ENCODE data around the gene XPOT. TPM values are rescaled to one million over a fixed set of nuclear protein-coding genes. Genes with fewer than 3 reads are reported as not detected.

The XPOT gene
- polyA plus RNA-seq, 2 donors, result 14.2 to 19.0 TPM

DNA sequence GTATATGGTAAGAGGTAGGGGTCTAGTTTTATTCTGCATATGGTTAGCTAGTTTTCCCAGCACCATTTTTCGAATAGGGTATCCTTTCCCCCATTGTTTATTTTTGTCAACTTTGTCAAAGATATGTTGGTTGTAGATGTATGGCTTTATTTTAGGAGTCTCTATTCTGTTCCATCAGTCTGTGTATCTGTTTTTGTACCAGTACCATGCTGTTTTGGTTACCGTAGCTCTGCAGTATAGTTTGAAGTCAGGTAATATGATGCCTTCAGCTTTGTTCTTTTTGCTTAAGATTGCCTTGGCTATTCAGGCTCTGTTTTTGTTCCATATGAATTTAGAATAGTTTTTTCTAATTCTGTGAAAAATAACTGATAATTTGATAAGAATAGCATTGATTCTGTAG is 72.7 kb downstream of the XPOT start:
- H3K4me1 ChIP-seq (ENCODE audit: control insufficient read depth in 2 of 2, insufficient read depth in 2 of 2, low read length in 1 of 2), result no peaks in the 10 kb centered on the region
- WGBS, 2 donors, result 98 to 100% methylated on average over 2 of the region's 2 CpGs
- H3K36me3 ChIP-seq (ENCODE audit: control insufficient read depth in 2 of 2, insufficient read depth in 2 of 2, low read length in 1 of 2), result peaks cover 2 to 6% of the 10 kb centered on the region in 2 donors
- no peak overlapping the region for H3K27ac ChIP-seq (ENCODE audit: low read depth in 2 of 2, low read length in 1 of 2)
- H3K9me3 ChIP-seq (ENCODE audit: control insufficient read depth in 2 of 2, insufficient read depth in 1 of 2, low read depth in 1 of 2, low read length in 1 of 2), result no peaks in the 10 kb centered on the region
- no peak overlapping the region for H3K4me3 ChIP-seq (ENCODE audit: low read depth in 1 of 2, low read length in 2 of 2)
- no peaks in the 10 kb centered on the region for H3K27me3 ChIP-seq (ENCODE audit: control insufficient read depth in 1 of 2, insufficient read depth in 2 of 2, low read length in 2 of 2)

GRCh38 chr12:64478661-64479060 is 74.5 kb downstream of the XPOT start:
- Histone ChIP-seq H3K4me1 (ENCODE audit: control insufficient read depth in 2 of 2, insufficient read depth in 2 of 2, low read length in 1 of 2) (no peaks in the 10 kb centered on the region), H3K27me3 (ENCODE audit: control insufficient read depth in 1 of 2, insufficient read depth in 2 of 2, low read length in 2 of 2) (no peaks in the 10 kb centered on the region), H3K36me3 (ENCODE audit: control insufficient read depth in 2 of 2, insufficient read depth in 2 of 2, low read length in 1 of 2) (peaks cover 2 to 5% of the 10 kb centered on the region in 2 donors), H3K9me3 (ENCODE audit: control insufficient read depth in 2 of 2, insufficient read depth in 1 of 2, low read depth in 1 of 2, low read length in 1 of 2) (no peaks in the 10 kb centered on the region), H3K27ac (ENCODE audit: low read depth in 2 of 2, low read length in 1 of 2) (no peak overlapping the region), H3K4me3 (ENCODE audit: low read depth in 1 of 2, low read length in 2 of 2) (no peak overlapping the region)

- no peak overlapping the region for H3K4me3 ChIP-seq (ENCODE audit: low read depth in 1 of 2, low read length in 2 of 2)
- H3K4me1 ChIP-seq (ENCODE audit: control insufficient read depth in 2 of 2, insufficient read depth in 2 of 2, low read length in 1 of 2), result no peaks in the 10 kb centered on the region
- H3K27me3 ChIP-seq (ENCODE audit: control insufficient read depth in 1 of 2, insufficient read depth in 2 of 2, low read length in 2 of 2), result no peaks in the 10 kb centered on the region
- 80 to 82% methylated on average over 1 of the region's 1 CpG for WGBS, 2 donors
- peaks cover 0 to 5% of the 10 kb centered on the region in 2 donors for H3K36me3 ChIP-seq (ENCODE audit: control insufficient read depth in 2 of 2, insufficient read depth in 2 of 2, low read length in 1 of 2)
- no peak overlapping the region for H3K27ac ChIP-seq (ENCODE audit: low read depth in 2 of 2, low read length in 1 of 2)
- no peaks in the 10 kb centered on the region for H3K9me3 ChIP-seq (ENCODE audit: control insufficient read depth in 2 of 2, insufficient read depth in 1 of 2, low read depth in 1 of 2, low read length in 1 of 2)
Measured at GRCh38 chr12:64480148-64480547, 76.0 kb downstream of the XPOT start.

DNA sequence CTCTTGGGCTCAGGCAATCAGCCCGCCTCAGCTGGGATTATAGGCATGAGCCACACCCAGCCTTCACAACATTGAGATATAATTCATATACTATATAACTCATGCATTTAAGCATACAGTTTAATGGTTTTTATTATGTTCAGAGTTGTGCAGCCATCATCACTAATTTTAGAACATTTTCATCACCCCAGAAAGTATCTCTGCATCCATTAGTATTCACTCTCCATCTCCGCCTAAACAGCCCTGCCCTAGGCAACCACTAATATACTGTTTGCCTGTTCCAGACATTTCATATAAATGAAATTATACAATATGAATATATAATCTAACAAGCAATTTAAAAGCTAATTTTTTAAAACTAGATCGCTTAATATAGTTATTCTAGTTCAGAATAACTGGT is 82.5 kb downstream of the XPOT start:
- no peaks in the 10 kb centered on the region for H3K27me3 ChIP-seq (ENCODE audit: control insufficient read depth in 1 of 2, insufficient read depth in 2 of 2, low read length in 2 of 2)
- WGBS, 2 donors, result 96 to 98% methylated on average over 3 of the region's 3 CpGs
- H3K9me3 ChIP-seq (ENCODE audit: control insufficient read depth in 2 of 2, insufficient read depth in 1 of 2, low read depth in 1 of 2, low read length in 1 of 2), result no peaks in the 10 kb centered on the region
- H3K36me3 ChIP-seq (ENCODE audit: control insufficient read depth in 2 of 2, insufficient read depth in 2 of 2, low read length in 1 of 2), result peaks cover 0 to 4% of the 10 kb centered on the region in 2 donors
- no peaks in the 10 kb centered on the region for H3K4me1 ChIP-seq (ENCODE audit: control insufficient read depth in 2 of 2, insufficient read depth in 2 of 2, low read length in 1 of 2)
- no peak overlapping the region for H3K4me3 ChIP-seq (ENCODE audit: low read depth in 1 of 2, low read length in 2 of 2)
- H3K27ac ChIP-seq (ENCODE audit: low read depth in 2 of 2, low read length in 1 of 2), result no peak overlapping the region

GRCh38 chr12:64491718-64492117 is 87.5 kb downstream of the XPOT start:
- Histone ChIP-seq H3K9me3 (ENCODE audit: control insufficient read depth in 2 of 2, insufficient read depth in 1 of 2, low read depth in 1 of 2, low read length in 1 of 2) (no peaks in the 10 kb centered on the region), H3K4me3 (ENCODE audit: low read depth in 1 of 2, low read length in 2 of 2) (no peak overlapping the region), H3K27ac (ENCODE audit: low read depth in 2 of 2, low read length in 1 of 2) (no peak overlapping the region), H3K4me1 (ENCODE audit: control insufficient read depth in 2 of 2, insufficient read depth in 2 of 2, low read length in 1 of 2) (no peaks in the 10 kb centered on the region), H3K36me3 (ENCODE audit: control insufficient read depth in 2 of 2, insufficient read depth in 2 of 2, low read length in 1 of 2) (peaks cover 2 to 4% of the 10 kb centered on the region in 2 donors), H3K27me3 (ENCODE audit: control insufficient read depth in 1 of 2, insufficient read depth in 2 of 2, low read length in 2 of 2) (no peaks in the 10 kb centered on the region)
- 89 to 90% methylated on average over 1 of the region's 1 CpG for WGBS, 2 donors

DNA sequence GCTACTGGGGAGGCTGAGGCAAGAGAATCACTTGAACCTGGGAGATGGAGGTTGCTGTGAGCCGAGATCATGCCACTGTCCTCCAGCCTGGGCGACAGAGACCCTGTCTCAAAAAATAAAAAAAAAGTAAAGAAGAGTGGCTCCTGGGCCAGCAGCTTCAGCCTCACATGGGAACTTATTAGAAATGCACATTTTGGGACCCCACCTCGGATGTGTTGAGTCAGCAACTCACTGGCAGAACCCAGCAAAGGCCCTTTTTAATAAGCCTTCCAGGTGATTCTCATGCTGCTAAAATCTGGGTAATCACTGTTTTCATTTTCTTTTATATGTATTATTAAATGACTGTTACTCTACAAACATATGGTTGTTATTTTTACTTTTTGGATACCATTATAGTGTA is 89.3 kb downstream of the XPOT start:
- Histone ChIP-seq H3K27me3 (ENCODE audit: control insufficient read depth in 1 of 2, insufficient read depth in 2 of 2, low read length in 2 of 2) (no peaks in the 10 kb centered on the region), H3K9me3 (ENCODE audit: control insufficient read depth in 2 of 2, insufficient read depth in 1 of 2, low read depth in 1 of 2, low read length in 1 of 2) (no peaks in the 10 kb centered on the region), H3K4me1 (ENCODE audit: control insufficient read depth in 2 of 2, insufficient read depth in 2 of 2, low read length in 1 of 2) (no peaks in the 10 kb centered on the region), H3K4me3 (ENCODE audit: low read depth in 1 of 2, low read length in 2 of 2) (no peak overlapping the region), H3K27ac (ENCODE audit: low read depth in 2 of 2, low read length in 1 of 2) (no peak overlapping the region), H3K36me3 (ENCODE audit: control insufficient read depth in 2 of 2, insufficient read depth in 2 of 2, low read length in 1 of 2) (peaks cover 2 to 4% of the 10 kb centered on the region in 2 donors)
- WGBS, 2 donors, result 93 to 94% methylated on average over 3 of the region's 3 CpGs

DNA sequence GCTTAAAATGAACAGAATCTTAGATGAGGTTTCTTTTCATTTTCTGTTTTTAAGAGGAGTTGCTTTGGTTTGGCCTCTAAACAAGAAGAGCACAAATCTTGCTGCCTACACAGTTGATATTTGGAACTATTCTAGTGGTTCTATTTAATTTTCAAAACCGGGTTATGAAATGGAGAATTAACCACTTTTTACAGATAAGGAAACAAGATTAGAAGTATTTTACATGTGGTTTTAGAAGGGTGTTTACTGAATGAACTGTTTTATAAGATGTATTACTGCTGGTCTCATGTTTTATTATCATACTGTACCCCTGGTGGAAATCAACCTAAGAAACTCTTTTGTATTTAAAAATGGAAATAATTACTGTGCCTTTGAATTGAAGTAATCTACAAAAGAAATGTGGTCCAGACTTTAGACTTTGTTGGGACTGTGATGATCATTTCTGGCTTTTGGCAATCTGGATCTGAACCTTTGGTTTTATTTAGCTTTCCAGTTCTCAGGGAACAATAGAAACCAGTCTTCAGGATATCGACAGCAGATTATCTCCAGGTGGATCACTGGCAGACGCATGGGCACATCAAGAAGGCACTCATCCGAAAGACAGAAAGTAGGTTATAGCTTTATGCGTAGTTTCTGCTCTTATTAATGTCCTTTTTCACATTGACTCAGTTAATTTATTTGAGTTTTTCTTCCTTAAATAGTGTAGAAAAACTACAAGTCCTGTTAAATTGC is 91.0 kb downstream of the XPOT start:
- no peak overlapping the region for H3K27ac ChIP-seq (ENCODE audit: low read depth in 2 of 2, low read length in 1 of 2)
- no peaks in the 10 kb centered on the region for H3K9me3 ChIP-seq (ENCODE audit: control insufficient read depth in 2 of 2, insufficient read depth in 1 of 2, low read depth in 1 of 2, low read length in 1 of 2)
- H3K4me3 ChIP-seq (ENCODE audit: low read depth in 1 of 2, low read length in 2 of 2), result no peak overlapping the region
- H3K36me3 ChIP-seq (ENCODE audit: control insufficient read depth in 2 of 2, insufficient read depth in 2 of 2, low read length in 1 of 2), result peaks cover 2 to 4% of the 10 kb centered on the region in 2 donors
- H3K27me3 ChIP-seq (ENCODE audit: control insufficient read depth in 1 of 2, insufficient read depth in 2 of 2, low read length in 2 of 2), result no peaks in the 10 kb centered on the region
- no peaks in the 10 kb centered on the region for H3K4me1 ChIP-seq (ENCODE audit: control insufficient read depth in 2 of 2, insufficient read depth in 2 of 2, low read length in 1 of 2)
- WGBS, 2 donors, result 81 to 83% methylated on average over 5 of the region's 5 CpGs

GRCh38 chr12:64496839-64497400 is 92.7 kb downstream of the XPOT start:
- no peak overlapping the region for H3K4me3 ChIP-seq (ENCODE audit: low read depth in 1 of 2, low read length in 2 of 2)
- peaks cover 0 to 2% of the 10 kb centered on the region in 2 donors for H3K36me3 ChIP-seq (ENCODE audit: control insufficient read depth in 2 of 2, insufficient read depth in 2 of 2, low read length in 1 of 2)
- H3K4me1 ChIP-seq (ENCODE audit: control insufficient read depth in 2 of 2, insufficient read depth in 2 of 2, low read length in 1 of 2), result no peaks in the 10 kb centered on the region
- no peaks in the 10 kb centered on the region for H3K9me3 ChIP-seq (ENCODE audit: control insufficient read depth in 2 of 2, insufficient read depth in 1 of 2, low read depth in 1 of 2, low read length in 1 of 2)
- 95 to 96% methylated on average over 2 of the region's 2 CpGs for WGBS, 2 donors
- no peak overlapping the region for H3K27ac ChIP-seq (ENCODE audit: low read depth in 2 of 2, low read length in 1 of 2)
- H3K27me3 ChIP-seq (ENCODE audit: control insufficient read depth in 1 of 2, insufficient read depth in 2 of 2, low read length in 2 of 2), result no peaks in the 10 kb centered on the region

DNA sequence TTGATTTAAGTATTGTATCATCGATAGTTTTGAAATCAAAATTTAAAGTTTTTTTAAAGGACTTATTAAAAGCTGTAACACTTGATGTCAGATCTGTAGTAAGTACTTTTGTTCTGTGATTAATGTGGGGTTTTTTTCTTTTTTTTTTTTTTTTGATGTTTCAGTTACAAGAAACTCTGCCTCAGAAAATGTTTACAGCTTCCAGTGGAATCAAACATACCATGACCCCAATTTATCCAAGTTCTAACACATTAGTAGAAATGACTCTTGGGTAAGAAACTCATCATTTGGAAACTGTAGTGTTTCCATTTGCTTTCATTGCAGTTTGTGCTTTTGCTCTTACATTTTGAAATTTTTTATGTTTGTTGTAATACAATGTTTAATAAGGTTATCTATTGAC is 93.3 kb downstream of the XPOT start:
- Histone ChIP-seq H3K9me3 (ENCODE audit: control insufficient read depth in 2 of 2, insufficient read depth in 1 of 2, low read depth in 1 of 2, low read length in 1 of 2) (no peaks in the 10 kb centered on the region), H3K27me3 (ENCODE audit: control insufficient read depth in 1 of 2, insufficient read depth in 2 of 2, low read length in 2 of 2) (no peaks in the 10 kb centered on the region), H3K4me1 (ENCODE audit: control insufficient read depth in 2 of 2, insufficient read depth in 2 of 2, low read length in 1 of 2) (no peaks in the 10 kb centered on the region), H3K27ac (ENCODE audit: low read depth in 2 of 2, low read length in 1 of 2) (no peak overlapping the region), H3K36me3 (ENCODE audit: control insufficient read depth in 2 of 2, insufficient read depth in 2 of 2, low read length in 1 of 2) (peaks cover 0 to 2% of the 10 kb centered on the region in 2 donors), H3K4me3 (ENCODE audit: low read depth in 1 of 2, low read length in 2 of 2) (no peak overlapping the region)
- 84 to 87% methylated on average over 1 of the region's 1 CpG for WGBS, 2 donors

- Histone ChIP-seq H3K36me3 (ENCODE audit: control insufficient read depth in 2 of 2, insufficient read depth in 2 of 2, low read length in 1 of 2) (peaks cover 0 to 2% of the 10 kb centered on the region in 2 donors), H3K4me1 (ENCODE audit: control insufficient read depth in 2 of 2, insufficient read depth in 2 of 2, low read length in 1 of 2) (no peaks in the 10 kb centered on the region), H3K27me3 (ENCODE audit: control insufficient read depth in 1 of 2, insufficient read depth in 2 of 2, low read length in 2 of 2) (no peaks in the 10 kb centered on the region), H3K9me3 (ENCODE audit: control insufficient read depth in 2 of 2, insufficient read depth in 1 of 2, low read depth in 1 of 2, low read length in 1 of 2) (no peaks in the 10 kb centered on the region), H3K4me3 (ENCODE audit: low read depth in 1 of 2, low read length in 2 of 2) (no peak overlapping the region), H3K27ac (ENCODE audit: low read depth in 2 of 2, low read length in 1 of 2) (no peak overlapping the region)
- 83 to 98% methylated on average over 1 of the region's 1 CpG for WGBS, 2 donors
Measured at GRCh38 chr12:64497903-64498302, 93.7 kb downstream of the XPOT start.
